Activated naive CD8-positive, alpha-beta T cell treated with anti-CD3 and anti-CD28 coated beads, Interleukin-2, amount 50 U/mL, for 16 hours (primary cell): ENCODE data around the gene PSD2.

Experiments used
- DNase-seq: peaks from one replicate; pipeline ENCODE4 v3.0.0-alpha.2; 2020; ENCODE audit warnings: low read depth, low spot score

Gene PSD2

GRCh38 chr5:139854029-139854605 is 58.5 kb downstream of the PSD2 start:
- DNase-seq: no peak

- no peak for DNase-seq
Observed at GRCh38 chr5:139854953-139855352, 59.3 kb downstream of the PSD2 start.

- DNase-seq: no peak
Observed at GRCh38 chr5:139855451-139855850, 59.8 kb downstream of the PSD2 start.

- DNase-seq: no peak
Observed at GRCh38 chr5:139855946-139856540, 60.4 kb downstream of the PSD2 start.

GRCh38 chr5:139856714-139857113 is 61.1 kb downstream of the PSD2 start:
- no peak for DNase-seq

- DNase-seq: no peak
Observed at GRCh38 chr5:139859013-139859412, 63.4 kb downstream of the PSD2 start.

GRCh38 chr5:139861021-139861888 is 65.6 kb downstream of the PSD2 start:
- DNase-seq: no peak

- no peak for DNase-seq
Observed at GRCh38 chr5:139861889-139862207, 66.2 kb downstream of the PSD2 start.

- no peak for DNase-seq
Observed at GRCh38 chr5:139862313-139862712, 66.7 kb downstream of the PSD2 start.

- no peak for DNase-seq
Observed at GRCh38 chr5:139862803-139863202, 67.2 kb downstream of the PSD2 start.

GRCh38 chr5:139863361-139863760 is 67.8 kb downstream of the PSD2 start:
- no peak for DNase-seq

GRCh38 chr5:139863855-139864558 is 68.4 kb downstream of the PSD2 start:
- no peak for DNase-seq

GRCh38 chr5:139864716-139865483 is 69.3 kb downstream of the PSD2 start:
- DNase-seq: no peak

- DNase-seq: no peak
Observed at GRCh38 chr5:139867109-139867508, 71.5 kb downstream of the PSD2 start.

GRCh38 chr5:139867581-139867980 is 72.0 kb downstream of the PSD2 start:
- DNase-seq: no peak

GRCh38 chr5:139869042-139869790 is 73.6 kb downstream of the PSD2 start:
- DNase-seq: no peak

GRCh38 chr5:139870677-139871076 is 75.1 kb downstream of the PSD2 start:
- no peak for DNase-seq

- no peak for DNase-seq
Observed at GRCh38 chr5:139871614-139872013, 76.0 kb downstream of the PSD2 start.

GRCh38 chr5:139872052-139872766 is 76.6 kb downstream of the PSD2 start:
- no peak for DNase-seq
